H9 (cell line): ENCODE measurements around the gene BCL7C. TPM values are rescaled to one million over a fixed set of nuclear protein-coding genes. Genes with fewer than 3 reads are reported as not detected.

Experiments used
- DNase-seq: peaks from one replicate; pipeline ENCODE4 v3.0.0-alpha.2; 2017
- H2AFZ ChIP-seq: one replicate; pipeline ENCODE4 v1.6.1; 2013; ENCODE audit warnings: mild to moderate bottlenecking, low read length, control low read depth, moderate library complexity
- H2AK5ac ChIP-seq: 2 replicates; pipeline ENCODE4 v1.6.1; 2013; ENCODE audit warnings: low read length, control low read depth, mixed read lengths; ENCODE audit not compliant: insufficient read length
- H2BK120ac ChIP-seq: one replicate; pipeline ENCODE4 v1.6.1; 2013; ENCODE audit warnings: low read depth, mild to moderate bottlenecking, low read length, control low read depth, inconsistent platforms; ENCODE audit not compliant: poor library complexity, severe bottlenecking
- H2BK12ac ChIP-seq: 2 replicates; pipeline ENCODE4 v1.6.1; 2013; ENCODE audit warnings: low read length, control low read depth, mixed read lengths, low read depth; ENCODE audit not compliant: insufficient read length
- H2BK15ac ChIP-seq: 2 replicates; pipeline ENCODE4 v1.6.1; 2013; ENCODE audit warnings: low read depth, low read length, control low read depth
- H2BK20ac ChIP-seq: one replicate; pipeline ENCODE4 v1.6.1; 2013; ENCODE audit warnings: low read depth, mild to moderate bottlenecking, low read length, control low read depth, inconsistent platforms; ENCODE audit not compliant: poor library complexity, severe bottlenecking
- H2BK5ac ChIP-seq: 2 replicates; pipeline ENCODE4 v1.6.1; 2013; ENCODE audit warnings: low read length, control low read depth, mixed read lengths; ENCODE audit not compliant: insufficient read length
- H3K14ac ChIP-seq: 2 replicates; pipeline ENCODE4 v1.6.1; 2013; ENCODE audit warnings: low read length, control low read depth; ENCODE audit not compliant: insufficient read depth
- H3K18ac ChIP-seq: 2 replicates; pipeline ENCODE4 v1.6.1; 2013; ENCODE audit warnings: low read depth, mild to moderate bottlenecking, mixed read lengths, low read length, control low read depth; ENCODE audit not compliant: insufficient read length
- H3K23ac ChIP-seq: 2 replicates; pipeline ENCODE4 v1.6.1; 2013; ENCODE audit warnings: low read length, control low read depth, mixed read lengths, low read depth; ENCODE audit not compliant: insufficient read length
- H3K23me2 ChIP-seq: 2 replicates; pipeline ENCODE4 v1.6.1; 2013; ENCODE audit warnings: low read depth, mild to moderate bottlenecking, mixed read lengths, low read length, control low read depth; ENCODE audit not compliant: insufficient read length, poor library complexity, severe bottlenecking
- H3K27ac ChIP-seq: 2 replicates; pipeline ENCODE4 v1.5.1; 2013; ENCODE audit warnings: low read length, control low read depth, mixed read lengths, low read depth; ENCODE audit not compliant: insufficient read length
- H3K27me3 ChIP-seq: 2 replicates; pipeline ENCODE4 v1.6.1; 2013; ENCODE audit warnings: low read length, control low read depth, inconsistent platforms; ENCODE audit not compliant: insufficient read depth
- H3K4ac ChIP-seq: 2 replicates; pipeline ENCODE4 v1.6.1; 2013; ENCODE audit warnings: low read depth, mild to moderate bottlenecking, control low read depth, inconsistent platforms, low read length, moderate library complexity
- H3K4me1 ChIP-seq: 2 replicates; pipeline ENCODE4 v1.6.1; 2013; ENCODE audit warnings: low read length, control low read depth, inconsistent platforms; ENCODE audit not compliant: insufficient read depth
- H3K4me2 ChIP-seq: 2 replicates; pipeline ENCODE4 v1.6.1; 2013; ENCODE audit warnings: low read length, control low read depth, mixed read lengths; ENCODE audit not compliant: insufficient read length, insufficient read depth
- H3K56ac ChIP-seq: 2 replicates; pipeline ENCODE4 v1.6.1; 2013; ENCODE audit warnings: low read depth, mild to moderate bottlenecking, mixed read lengths, low read length, control low read depth; ENCODE audit not compliant: insufficient read length
- H3K79me1 ChIP-seq: 2 replicates; pipeline ENCODE4 v1.6.1; 2013; ENCODE audit warnings: low read depth, mild to moderate bottlenecking, moderate library complexity, low read length, control low read depth, inconsistent platforms; ENCODE audit not compliant: insufficient read depth, poor library complexity, severe bottlenecking
- H3K79me2 ChIP-seq: 2 replicates; pipeline ENCODE4 v1.6.1; 2013; ENCODE audit warnings: low read length, control low read depth, inconsistent platforms; ENCODE audit not compliant: insufficient read depth
- H3K9ac ChIP-seq: 2 replicates; pipeline ENCODE4 v1.6.1; 2013; ENCODE audit warnings: low read length, control low read depth, mixed read lengths; ENCODE audit not compliant: insufficient read length; ENCODE audit errors: extremely low read depth
- H3K9me3 ChIP-seq: one replicate; pipeline ENCODE4 v1.6.1; 2013; ENCODE audit warnings: low read depth, low read length, inconsistent platforms; ENCODE audit not compliant: control insufficient read depth
- H3T11ph ChIP-seq: one replicate; pipeline ENCODE4 v1.6.1; 2013; ENCODE audit warnings: mild to moderate bottlenecking, low read length, control low read depth, inconsistent platforms
- H4K20me1 ChIP-seq: one replicate; pipeline ENCODE4 v1.6.1; 2013; ENCODE audit not compliant: control insufficient read depth, insufficient read length, insufficient read depth
- H4K5ac ChIP-seq: 2 replicates; pipeline ENCODE4 v1.6.1; 2013; ENCODE audit warnings: low read depth, mild to moderate bottlenecking, mixed read lengths, low read length, control low read depth; ENCODE audit not compliant: insufficient read length
- H4K8ac ChIP-seq: replicated peaks from 2 replicates; pipeline ENCODE4 v1.6.1; 2013; ENCODE audit warnings: low read length, control low read depth, mixed read lengths, low read depth; ENCODE audit not compliant: insufficient read length
- H4K91ac ChIP-seq: 2 replicates; pipeline ENCODE4 v1.6.1; 2013; ENCODE audit warnings: low read depth, mild to moderate bottlenecking, moderate library complexity, mixed read lengths, low read length, control low read depth; ENCODE audit not compliant: insufficient read length
- H3K27ac Mint-ChIP-seq, 3 experiments: 2 replicates in 2 of 3; 3 replicates in 1 of 3; pipeline ENCODE4 v1.8.0; 2020 to 2021; ENCODE audit warnings: mixed read lengths in 3 of 3, mild to moderate bottlenecking in 1 of 3, moderate library complexity in 1 of 3
- H3K27me3 Mint-ChIP-seq: 2 replicates; pipeline ENCODE4 v1.8.0; 2021; ENCODE audit warnings: low read depth, mild to moderate bottlenecking, moderate library complexity, mixed read lengths
- H3K36me3 Mint-ChIP-seq, 3 experiments: 2 replicates in 2 of 3; 3 replicates in 1 of 3; pipeline ENCODE4 v1.8.0; 2020 to 2021; ENCODE audit warnings: low read depth in 3 of 3, mixed read lengths in 3 of 3; ENCODE audit not compliant: insufficient read depth in 1 of 3
- H3K4me1 Mint-ChIP-seq, 2 experiments: 2 replicates each; pipeline ENCODE4 v1.8.0; 2020; ENCODE audit warnings: mixed read lengths in 2 of 2
- H3K4me3 Mint-ChIP-seq, 2 experiments: 2 replicates in 1 of 2; 3 replicates in 1 of 2; pipeline ENCODE4 v1.8.0; 2020 to 2021; ENCODE audit warnings: mild to moderate bottlenecking in 2 of 2, mixed read lengths in 2 of 2, moderate library complexity in 1 of 2
- H3K9me3 Mint-ChIP-seq, 2 experiments: 2 replicates in 1 of 2; 3 replicates in 1 of 2; pipeline ENCODE4 v1.8.0; 2020; ENCODE audit warnings: mild to moderate bottlenecking in 2 of 2, mixed read lengths in 2 of 2, moderate library complexity in 1 of 2
- CTCF ChIP-seq: fragments of 200-600 bp; sonication (generic); conservative IDR thresholded peaks from 3 replicates; pipeline ENCODE4 v1.8.0; 2021; ENCODE audit warnings: antibody characterized with exemption, mild to moderate bottlenecking
- WGBS: extraction: QIAGEN DNeasy Blood & Tissue Kit; methylation state at CpG from one replicate; pipeline ENCODE4 v1.1.7; 2013; ENCODE audit warnings: missing lambda C conversion rate, low lambda C conversion rate, mixed read lengths; ENCODE audit not compliant: insufficient read length; ENCODE audit errors: extremely low coverage; 5-methylcytosine and 5-hydroxymethylcytosine counted together
- total RNA-seq: library from RNA; stranded (reverse); gene quantifications from 2 replicates; pipeline ENCODE4 v1.2.1, GENCODE V29; 2021

BCL7C gene
- total RNA-seq, 1 experiment from 2014 or later, result 18.3 TPM

GRCh38 chr16:30858829-30859423 is 35.0 kb downstream of the BCL7C start:
- no peak overlapping the region for H2AK5ac ChIP-seq
- no peak overlapping the region for H3K14ac ChIP-seq
- H4K5ac ChIP-seq, result no peak overlapping the region
- no peak overlapping the region for H2BK15ac ChIP-seq
- peaks cover 0 to 5% of the 10 kb centered on the region in 2 experiments; a peak in 2 of 4 replicates for H3K4me1 Mint-ChIP-seq
- H3K36me3 Mint-ChIP-seq, result no peaks in the 10 kb centered on the region
- DNase-seq, result no peak
- H3K18ac ChIP-seq, result no peak overlapping the region
- H3K4me3 Mint-ChIP-seq, result no peak overlapping the region
- no peak overlapping the region for H3K27ac Mint-ChIP-seq
- no peaks in the 10 kb centered on the region for H3K79me2 ChIP-seq
- no peaks in the 10 kb centered on the region for H3K4me1 ChIP-seq
- no peaks in the 10 kb centered on the region; the same call in 1 of the 2 replicates for H3K27me3 ChIP-seq
- no peak overlapping the region for H2BK5ac ChIP-seq
- H3K9me3 Mint-ChIP-seq, result no peaks in the 10 kb centered on the region
- no peak overlapping the region for H3T11ph ChIP-seq
- no peak overlapping the region for H3K56ac ChIP-seq
- no peak overlapping the region for H2BK12ac ChIP-seq
- H3K23me2 ChIP-seq, result no peaks in the 10 kb centered on the region
- TF ChIP-seq CTCF, result no peak
- no peak overlapping the region for H4K8ac ChIP-seq
- no peak overlapping the region for H3K4ac ChIP-seq
- no CpG with 5 or more reads among the region's 4 CpGs for WGBS
- H3K9ac ChIP-seq, result no peak overlapping the region
- H2BK20ac ChIP-seq, result no peak overlapping the region
- no peak overlapping the region for H2BK120ac ChIP-seq
- peaks cover 24% of the 10 kb centered on the region for H3K27me3 Mint-ChIP-seq
- H4K20me1 ChIP-seq, result no peaks in the 10 kb centered on the region
- H2AFZ ChIP-seq, result no peak overlapping the region
- no peak overlapping the region for H3K4me2 ChIP-seq
- no peak overlapping the region for H3K23ac ChIP-seq
- no peak overlapping the region for H4K91ac ChIP-seq
- H3K27ac ChIP-seq, result no peak overlapping the region
- H3K79me1 ChIP-seq, result no peaks in the 10 kb centered on the region
- H3K9me3 ChIP-seq, result no peaks in the 10 kb centered on the region
